Activated naive CD8-positive, alpha-beta T cell (primary cell): Measurements from ENCODE around the gene B4GALNT2.
"Not testable (repeated sequence)": the region's sequence is repeated elsewhere in the genome, so short reads cannot be mapped to it uniquely, and the experiment has no call there.

Experiments
- H3K27ac Mint-ChIP-seq: one replicate; pipeline ENCODE4 v1.8.0; 2021; ENCODE audit warnings: mixed read lengths
- H3K27me3 Mint-ChIP-seq: one replicate; pipeline ENCODE4 v1.8.0; 2021; ENCODE audit warnings: mixed read lengths
- H3K36me3 Mint-ChIP-seq: one replicate; pipeline ENCODE4 v1.8.0; 2021; ENCODE audit warnings: mixed read lengths
- H3K4me1 Mint-ChIP-seq: one replicate; pipeline ENCODE4 v1.8.0; 2021; ENCODE audit warnings: low read depth, mixed read lengths
- H3K4me3 Mint-ChIP-seq: one replicate; pipeline ENCODE4 v1.8.0; 2021; ENCODE audit warnings: mild to moderate bottlenecking, mixed read lengths
- H3K9me3 Mint-ChIP-seq: one replicate; pipeline ENCODE4 v1.8.0; 2021; ENCODE audit warnings: low read depth, mixed read lengths

The B4GALNT2 gene

GRCh38 chr17:49136335-49136734 is 3.8 kb downstream of the B4GALNT2 start:
- H3K27me3 Mint-ChIP-seq: peaks cover 16% of the 10 kb centered on the region
- H3K9me3 Mint-ChIP-seq: no peaks in the 10 kb centered on the region
- no peaks in the 10 kb centered on the region for H3K36me3 Mint-ChIP-seq
- H3K27ac Mint-ChIP-seq: no peak overlapping the region
- H3K4me3 Mint-ChIP-seq: no peak overlapping the region
- peaks cover 5% of the 10 kb centered on the region for H3K4me1 Mint-ChIP-seq

- not testable (repeated sequence) for H3K4me1 Mint-ChIP-seq, H3K9me3 Mint-ChIP-seq, H3K4me3 Mint-ChIP-seq, H3K36me3 Mint-ChIP-seq, H3K27ac Mint-ChIP-seq
- peaks cover 10% of the 10 kb centered on the region for H3K27me3 Mint-ChIP-seq
Measured at GRCh38 chr17:49145654-49146053, 13.1 kb downstream of the B4GALNT2 start.

- no peak overlapping the region for H3K27ac Mint-ChIP-seq
- no peaks in the 10 kb centered on the region for H3K36me3 Mint-ChIP-seq
- no peaks in the 10 kb centered on the region for H3K9me3 Mint-ChIP-seq
Measured at GRCh38 chr17:49146620-49147306, 14.2 kb downstream of the B4GALNT2 start.

GRCh38 chr17:49148171-49148570 is 15.6 kb downstream of the B4GALNT2 start:
- no peaks in the 10 kb centered on the region for H3K36me3 Mint-ChIP-seq
- no peaks in the 10 kb centered on the region for H3K4me1 Mint-ChIP-seq
- H3K9me3 Mint-ChIP-seq: no peaks in the 10 kb centered on the region
- peaks cover 7% of the 10 kb centered on the region for H3K27me3 Mint-ChIP-seq
- H3K27ac Mint-ChIP-seq: no peak overlapping the region
- H3K4me3 Mint-ChIP-seq: no peak overlapping the region

More at GRCh38 chr17:49146620-49147306, 14.2 kb downstream of the B4GALNT2 start:
- Mint-ChIP-seq H3K27me3 (peaks cover 7% of the 10 kb centered on the region), H3K4me1 (no peaks in the 10 kb centered on the region), H3K4me3 (no peak overlapping the region)

- Mint-ChIP-seq H3K4me3 (no peak overlapping the region), H3K27me3 (peaks cover 3% of the 10 kb centered on the region), H3K4me1 (no peaks in the 10 kb centered on the region), H3K9me3 (no peaks in the 10 kb centered on the region), H3K36me3 (no peaks in the 10 kb centered on the region), H3K27ac (no peak overlapping the region)
Measured at GRCh38 chr17:49151996-49152395, 19.4 kb downstream of the B4GALNT2 start.

GRCh38 chr17:49156256-49156655 is 23.7 kb downstream of the B4GALNT2 start:
- H3K36me3 Mint-ChIP-seq: no peaks in the 10 kb centered on the region
- H3K27me3 Mint-ChIP-seq: peaks cover 15% of the 10 kb centered on the region
- no peaks in the 10 kb centered on the region for H3K4me1 Mint-ChIP-seq
- no peaks in the 10 kb centered on the region for H3K9me3 Mint-ChIP-seq
- no peak overlapping the region for H3K27ac Mint-ChIP-seq
- H3K4me3 Mint-ChIP-seq: no peak overlapping the region

- H3K27me3 Mint-ChIP-seq: peaks cover 15% of the 10 kb centered on the region
- H3K36me3 Mint-ChIP-seq: no peaks in the 10 kb centered on the region
- no peak overlapping the region for H3K27ac Mint-ChIP-seq
- no peak overlapping the region for H3K4me3 Mint-ChIP-seq
- no peaks in the 10 kb centered on the region for H3K4me1 Mint-ChIP-seq
- no peaks in the 10 kb centered on the region for H3K9me3 Mint-ChIP-seq
Measured at GRCh38 chr17:49157784-49158183, 25.2 kb downstream of the B4GALNT2 start.

GRCh38 chr17:49162866-49163265 is 30.3 kb downstream of the B4GALNT2 start:
- peaks cover 16% of the 10 kb centered on the region for H3K27me3 Mint-ChIP-seq
- no peaks in the 10 kb centered on the region for H3K4me1 Mint-ChIP-seq
- no peak overlapping the region for H3K27ac Mint-ChIP-seq
- no peaks in the 10 kb centered on the region for H3K36me3 Mint-ChIP-seq
- H3K4me3 Mint-ChIP-seq: no peak overlapping the region
- H3K9me3 Mint-ChIP-seq: no peaks in the 10 kb centered on the region

- peaks cover 20% of the 10 kb centered on the region for H3K27me3 Mint-ChIP-seq
- H3K4me1 Mint-ChIP-seq: no peaks in the 10 kb centered on the region
- H3K27ac Mint-ChIP-seq: no peak overlapping the region
- no peaks in the 10 kb centered on the region for H3K9me3 Mint-ChIP-seq
- H3K36me3 Mint-ChIP-seq: no peaks in the 10 kb centered on the region
- H3K4me3 Mint-ChIP-seq: no peak overlapping the region
Measured at GRCh38 chr17:49165143-49165542, 32.6 kb downstream of the B4GALNT2 start.

GRCh38 chr17:49168706-49169105 is 36.1 kb downstream of the B4GALNT2 start:
- Mint-ChIP-seq H3K27me3 (peaks cover 32% of the 10 kb centered on the region), H3K4me3 (no peak overlapping the region), H3K36me3 (peaks cover 2% of the 10 kb centered on the region), H3K4me1 (no peaks in the 10 kb centered on the region), H3K9me3 (peaks cover 3% of the 10 kb centered on the region), H3K27ac (no peak overlapping the region)

- Mint-ChIP-seq H3K9me3 (peaks cover 11% of the 10 kb centered on the region), H3K36me3 (peaks cover 9% of the 10 kb centered on the region), H3K4me3 (no peak overlapping the region), H3K27ac (no peak overlapping the region), H3K27me3 (peaks cover 33% of the 10 kb centered on the region), H3K4me1 (no peaks in the 10 kb centered on the region)
Measured at GRCh38 chr17:49170216-49170615, 37.6 kb downstream of the B4GALNT2 start.

- H3K27ac Mint-ChIP-seq, H3K4me3 Mint-ChIP-seq, H3K4me1 Mint-ChIP-seq: not testable (repeated sequence)
- Mint-ChIP-seq H3K36me3 (peaks cover 11% of the 10 kb centered on the region), H3K27me3 (peaks cover 33% of the 10 kb centered on the region), H3K9me3 (peaks cover 16% of the 10 kb centered on the region)
Measured at GRCh38 chr17:49170711-49171110, 38.1 kb downstream of the B4GALNT2 start.

- H3K27ac Mint-ChIP-seq: not testable (repeated sequence)
Measured at GRCh38 chr17:49175978-49176377, 43.4 kb downstream of the B4GALNT2 start.

GRCh38 chr17:49180303-49180702 is 47.7 kb downstream of the B4GALNT2 start:
- no peaks in the 10 kb centered on the region for H3K27me3 Mint-ChIP-seq
- H3K36me3 Mint-ChIP-seq: peaks cover 4% of the 10 kb centered on the region
- H3K9me3 Mint-ChIP-seq: peaks cover 8% of the 10 kb centered on the region
- H3K4me3 Mint-ChIP-seq: no peak overlapping the region
- no peak overlapping the region for H3K27ac Mint-ChIP-seq
- H3K4me1 Mint-ChIP-seq: peaks cover 4% of the 10 kb centered on the region

More at GRCh38 chr17:49175978-49176377, 43.4 kb downstream of the B4GALNT2 start:
- peaks cover 20% of the 10 kb centered on the region for H3K9me3 Mint-ChIP-seq
- not testable (repeated sequence) for H3K4me3 Mint-ChIP-seq, H3K4me1 Mint-ChIP-seq
- peaks cover 13% of the 10 kb centered on the region for H3K27me3 Mint-ChIP-seq
- H3K36me3 Mint-ChIP-seq: peaks cover 13% of the 10 kb centered on the region

- H3K9me3 Mint-ChIP-seq: no peaks in the 10 kb centered on the region
- no peak overlapping the region for H3K4me3 Mint-ChIP-seq
- H3K4me1 Mint-ChIP-seq: peaks cover 4% of the 10 kb centered on the region
- H3K27me3 Mint-ChIP-seq: no peaks in the 10 kb centered on the region
- H3K27ac Mint-ChIP-seq: no peak overlapping the region
- H3K36me3 Mint-ChIP-seq: peaks cover 4% of the 10 kb centered on the region
Measured at GRCh38 chr17:49180998-49181635, 48.5 kb downstream of the B4GALNT2 start.

- H3K27me3 Mint-ChIP-seq: no peaks in the 10 kb centered on the region
- no peak overlapping the region for H3K4me3 Mint-ChIP-seq
- H3K27ac Mint-ChIP-seq: no peak overlapping the region
- H3K9me3 Mint-ChIP-seq: no peaks in the 10 kb centered on the region
- peaks cover 4% of the 10 kb centered on the region for H3K36me3 Mint-ChIP-seq
- H3K4me1 Mint-ChIP-seq: peaks cover 4% of the 10 kb centered on the region
Measured at GRCh38 chr17:49183341-49183740, 50.8 kb downstream of the B4GALNT2 start.
